ENCODE results near the gene MYCN.
"Not testable (repeated sequence)": the region's sequence is repeated elsewhere in the genome, so short reads cannot be mapped to it uniquely, and the experiment has no call there.

Gene MYCN

GRCh38 chr2:15908371-15908770, 32.0 kb upstream of the MYCN start:
- no peak for DNase-seq

- no peak for DNase-seq
Measured at GRCh38 chr2:15909157-15909556, 31.2 kb upstream of the MYCN start.

- no peak for DNase-seq
Measured at GRCh38 chr2:15909736-15910135, 30.6 kb upstream of the MYCN start.

DNA sequence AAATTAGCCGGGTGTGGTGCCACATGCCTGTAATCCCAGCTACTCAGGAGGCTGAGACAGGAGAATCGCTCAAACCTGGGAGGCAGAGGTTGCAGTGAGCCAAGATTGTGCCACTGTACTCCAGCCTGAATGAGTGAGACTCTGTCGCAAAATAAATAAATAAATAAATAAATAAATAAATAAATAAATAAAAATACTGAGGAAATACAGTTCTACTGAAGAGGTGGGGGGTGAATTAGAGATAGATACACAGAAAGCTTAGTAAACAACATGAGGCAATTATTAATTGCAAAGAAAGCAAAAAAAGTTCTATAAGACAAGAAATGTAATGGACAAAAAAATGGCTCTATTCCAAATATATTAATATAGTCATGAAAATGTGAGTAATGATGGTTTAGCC, 29.1 kb upstream of the MYCN start:
- not testable (repeated sequence) for DNase-seq

GRCh38 chr2:15911686-15912085, 28.7 kb upstream of the MYCN start:
- DNase-seq, result no peak

- DNase-seq, result peak; percentile 9 to 36
Measured at GRCh38 chr2:15912203-15912602, 28.1 kb upstream of the MYCN start.

- DNase-seq, result no peak
Measured at GRCh38 chr2:15913146-15913545, 27.2 kb upstream of the MYCN start.

- DNase-seq, result peak in 1 of 2 experiments; percentile 21
Measured at GRCh38 chr2:15914596-15915385, 25.6 kb upstream of the MYCN start.

DNA sequence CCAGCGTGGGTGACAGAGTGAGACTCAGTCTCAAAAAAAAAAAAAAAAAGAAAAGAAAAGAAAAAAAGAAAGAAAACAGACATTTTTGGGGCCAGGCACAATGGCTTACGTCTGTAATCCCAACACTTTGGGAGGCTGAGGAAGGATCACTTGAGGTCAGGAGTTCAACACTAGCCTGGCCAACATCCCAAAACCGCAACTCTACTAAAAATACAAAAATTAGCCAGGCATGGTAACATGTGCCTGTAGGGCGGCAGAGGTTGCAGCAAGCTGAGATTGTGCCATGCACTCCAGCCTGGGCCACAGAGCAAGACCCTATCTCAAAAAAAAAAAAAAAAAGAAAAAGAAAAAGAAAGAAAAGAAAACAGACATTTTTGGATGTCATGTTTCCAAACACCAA, 24.8 kb upstream of the MYCN start:
- not testable (repeated sequence) for DNase-seq

- DNase-seq, result no peak
Measured at GRCh38 chr2:15916336-15916735, 24.0 kb upstream of the MYCN start.

DNA sequence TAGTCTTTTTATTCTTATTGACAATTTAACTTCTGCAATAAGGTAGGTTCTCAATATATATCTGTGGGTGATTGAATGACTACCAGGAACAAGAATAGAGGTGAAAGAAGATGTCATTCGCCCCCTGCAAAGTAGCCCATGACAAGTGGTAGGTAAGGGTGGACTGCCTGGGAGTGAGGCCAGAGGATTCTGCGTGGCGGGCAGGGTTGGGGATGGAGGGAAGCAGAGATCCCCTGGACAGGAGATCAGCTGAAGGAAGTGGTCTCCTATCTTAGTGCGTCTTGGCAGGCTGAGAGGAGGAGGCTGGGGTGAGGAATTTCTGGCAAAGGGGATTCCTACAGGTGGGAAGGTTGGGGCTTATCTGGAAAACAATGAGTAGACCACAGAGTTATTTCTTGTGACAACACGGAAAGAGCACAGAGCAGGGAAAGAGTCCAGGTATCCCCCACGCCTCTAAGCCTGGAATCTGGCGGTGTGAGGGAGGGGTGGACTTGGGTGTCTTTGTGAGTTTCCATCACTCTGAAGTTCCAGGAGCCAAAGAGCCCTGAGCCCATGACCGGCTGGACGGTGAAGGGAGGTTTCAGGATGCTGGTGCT, 21.5 kb upstream of the MYCN start:
- DNase-seq, result no peak

DNA sequence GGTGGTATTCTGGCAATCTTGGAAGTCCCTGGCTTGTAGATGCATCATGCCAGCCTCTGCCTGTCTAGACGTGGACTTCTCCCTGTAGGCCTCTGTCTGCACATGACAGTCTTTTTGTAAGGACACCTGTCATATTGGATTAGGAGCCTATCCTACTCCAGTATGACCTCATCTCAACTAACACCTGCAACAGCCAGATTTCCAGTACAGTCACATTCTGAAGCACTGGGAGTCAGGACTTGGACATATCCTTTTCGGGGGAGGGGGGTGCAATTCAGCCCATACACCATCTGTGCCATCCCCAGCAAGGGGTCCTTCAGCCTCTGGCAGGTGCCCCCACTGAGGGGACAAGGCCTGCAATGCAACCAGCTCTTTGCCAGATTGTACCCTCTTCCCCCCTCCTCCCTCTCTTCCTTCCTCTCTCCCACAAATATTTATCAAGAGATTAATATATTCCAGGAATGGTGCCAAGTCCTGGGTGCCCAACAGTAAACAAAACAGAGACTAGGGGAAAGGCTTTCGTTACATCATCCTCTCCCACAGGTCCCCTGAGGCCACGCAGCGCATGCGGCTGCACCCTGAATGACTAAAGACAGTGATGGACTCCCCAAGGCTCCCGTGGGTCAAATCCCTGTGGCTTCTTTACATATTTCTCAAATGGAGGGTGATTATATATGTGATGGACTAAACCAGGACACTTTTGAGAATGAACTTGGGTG, 20.5 kb upstream of the MYCN start:
- peak; percentile 84 to 86 for DNase-seq

- DNase-seq, result no peak
Measured at GRCh38 chr2:15920696-15921095, 19.7 kb upstream of the MYCN start.

DNA sequence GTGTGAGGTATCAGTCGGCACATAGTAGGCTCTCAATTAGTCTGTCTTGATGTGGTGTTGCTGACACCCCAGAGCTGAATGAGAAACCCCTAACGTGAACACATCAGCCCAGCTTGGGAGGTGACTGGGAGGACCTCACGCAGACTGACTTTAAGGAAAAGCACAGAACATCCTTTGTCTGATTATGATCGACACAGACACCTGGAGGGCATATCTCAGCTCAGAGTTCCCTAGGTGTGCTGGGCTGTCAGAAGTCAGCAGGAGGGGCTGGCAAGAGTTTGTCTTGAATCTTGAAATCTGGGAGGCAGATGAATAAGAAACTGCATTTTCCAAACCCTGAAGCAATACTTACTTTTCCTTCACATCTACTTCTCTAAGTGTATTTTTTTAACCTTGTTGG, 16.8 kb upstream of the MYCN start:
- DNase-seq, result no peak

GRCh38 chr2:15925819-15926218, 14.5 kb upstream of the MYCN start:
- no peak for DNase-seq

DNA sequence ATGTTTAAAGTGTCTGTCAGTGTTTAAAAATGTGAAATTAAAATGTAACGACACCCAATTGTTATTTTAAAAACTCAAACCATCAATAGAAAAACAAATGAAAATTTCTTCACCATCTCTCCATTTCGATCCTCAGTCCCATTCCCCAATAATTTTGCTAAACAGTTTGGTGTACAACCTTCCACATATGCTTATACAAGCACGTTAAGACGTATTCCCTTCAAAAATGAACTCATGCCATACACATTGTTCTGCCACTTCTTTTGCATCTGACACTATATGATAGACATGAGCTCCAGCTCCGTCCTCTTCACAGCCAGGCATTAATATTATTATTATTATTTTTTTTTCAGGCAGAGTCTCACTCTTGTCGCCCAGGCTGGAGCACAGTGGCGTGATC, 14.1 kb upstream of the MYCN start:
- no peak for DNase-seq

- no peak for DNase-seq
Measured at GRCh38 chr2:15927551-15928218, 12.7 kb upstream of the MYCN start.

DNA sequence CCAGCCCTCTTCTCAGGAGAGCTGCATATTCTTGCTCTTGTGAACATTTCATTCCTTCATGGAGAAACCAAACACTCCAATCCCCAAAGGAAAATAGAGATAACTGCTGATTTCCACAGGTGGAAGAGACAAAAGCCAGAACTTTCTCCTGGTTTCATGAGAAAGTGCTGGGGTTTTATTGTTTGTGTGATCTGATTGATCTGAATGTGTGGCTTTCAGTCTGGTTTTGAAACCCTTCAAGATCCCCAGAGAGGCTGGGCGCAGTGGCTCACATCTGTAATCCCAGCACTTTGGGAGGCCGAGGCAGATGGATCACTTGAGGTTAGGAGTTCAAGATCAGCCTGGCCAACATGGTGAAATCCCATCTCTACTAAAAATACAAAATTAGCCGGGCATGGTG, 11.3 kb upstream of the MYCN start:
- DNase-seq, result not testable (repeated sequence)

- DNase-seq, result no peak
Measured at GRCh38 chr2:15929861-15930260, 10.5 kb upstream of the MYCN start.

DNA sequence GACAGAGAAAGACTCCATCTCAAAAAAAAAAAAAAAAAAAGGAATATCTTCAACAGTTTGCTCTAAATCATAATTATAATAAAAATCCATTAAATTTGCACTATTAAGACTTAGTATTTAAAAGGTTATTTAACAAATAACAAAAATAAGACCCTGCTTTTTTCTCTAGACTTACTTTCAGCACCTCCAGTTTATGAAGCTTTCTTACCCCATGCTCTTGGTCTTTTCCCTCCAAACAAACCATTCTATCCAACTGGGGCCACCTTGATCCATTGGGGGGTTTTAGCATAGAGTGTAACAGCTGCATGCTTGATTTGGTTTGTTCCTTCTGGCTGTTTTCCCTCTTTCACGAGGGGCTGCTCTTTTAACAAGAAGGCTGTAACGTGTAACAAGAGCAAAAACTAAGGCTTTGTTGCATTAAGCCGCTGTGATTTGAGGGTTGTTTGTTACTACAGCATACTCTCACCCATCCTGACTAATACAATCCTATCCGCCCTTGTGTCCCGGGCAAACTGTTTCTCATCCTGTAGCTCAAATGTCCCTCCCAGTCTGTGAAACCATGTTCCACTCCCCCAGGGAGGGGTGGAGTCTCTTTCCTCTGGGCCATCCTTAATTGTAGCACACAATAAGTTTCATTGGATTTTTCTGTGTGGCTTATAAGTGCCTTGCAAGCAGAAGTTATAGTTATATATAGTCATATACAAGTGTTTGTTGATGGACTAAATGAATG, 9.6 kb upstream of the MYCN start:
- no peak for DNase-seq

- DNase-seq, result no peak
Measured at GRCh38 chr2:15931319-15931890, 8.9 kb upstream of the MYCN start.

DNA sequence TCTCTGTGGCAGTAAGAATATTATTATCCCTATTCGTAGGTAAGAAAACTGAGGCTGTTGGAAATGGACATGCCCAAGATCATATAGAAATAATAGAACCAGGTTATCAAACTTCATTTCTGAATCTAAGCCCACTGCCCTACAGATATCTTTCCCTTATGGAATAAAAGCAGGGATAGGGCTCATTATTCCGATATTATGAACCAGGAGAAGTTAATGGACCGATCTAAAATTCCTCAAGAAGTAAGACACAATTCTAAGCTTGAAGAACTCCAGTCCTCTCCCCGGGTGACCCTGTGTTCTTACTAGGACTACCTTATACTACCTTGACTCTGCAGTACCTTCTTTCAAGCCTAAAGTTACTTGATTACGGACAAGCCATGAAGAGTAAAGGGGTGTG, 8.4 kb upstream of the MYCN start:
- DNase-seq, result no peak
